HG03175 (cell line): ENCODE data around the gene REC8.

Source experiments
- ATAC-seq: cut with Tn5 transposase; IDR thresholded peaks from one replicate; pipeline ENCODE4 v1.9.1; 2021; ENCODE audit warnings: mild to moderate bottlenecking, moderate library complexity; ENCODE audit not compliant: unreplicated experiment

Gene REC8, protein sequence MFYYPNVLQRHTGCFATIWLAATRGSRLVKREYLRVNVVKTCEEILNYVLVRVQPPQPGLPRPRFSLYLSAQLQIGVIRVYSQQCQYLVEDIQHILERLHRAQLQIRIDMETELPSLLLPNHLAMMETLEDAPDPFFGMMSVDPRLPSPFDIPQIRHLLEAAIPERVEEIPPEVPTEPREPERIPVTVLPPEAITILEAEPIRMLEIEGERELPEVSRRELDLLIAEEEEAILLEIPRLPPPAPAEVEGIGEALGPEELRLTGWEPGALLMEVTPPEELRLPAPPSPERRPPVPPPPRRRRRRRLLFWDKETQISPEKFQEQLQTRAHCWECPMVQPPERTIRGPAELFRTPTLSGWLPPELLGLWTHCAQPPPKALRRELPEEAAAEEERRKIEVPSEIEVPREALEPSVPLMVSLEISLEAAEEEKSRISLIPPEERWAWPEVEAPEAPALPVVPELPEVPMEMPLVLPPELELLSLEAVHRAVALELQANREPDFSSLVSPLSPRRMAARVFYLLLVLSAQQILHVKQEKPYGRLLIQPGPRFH

DNA sequence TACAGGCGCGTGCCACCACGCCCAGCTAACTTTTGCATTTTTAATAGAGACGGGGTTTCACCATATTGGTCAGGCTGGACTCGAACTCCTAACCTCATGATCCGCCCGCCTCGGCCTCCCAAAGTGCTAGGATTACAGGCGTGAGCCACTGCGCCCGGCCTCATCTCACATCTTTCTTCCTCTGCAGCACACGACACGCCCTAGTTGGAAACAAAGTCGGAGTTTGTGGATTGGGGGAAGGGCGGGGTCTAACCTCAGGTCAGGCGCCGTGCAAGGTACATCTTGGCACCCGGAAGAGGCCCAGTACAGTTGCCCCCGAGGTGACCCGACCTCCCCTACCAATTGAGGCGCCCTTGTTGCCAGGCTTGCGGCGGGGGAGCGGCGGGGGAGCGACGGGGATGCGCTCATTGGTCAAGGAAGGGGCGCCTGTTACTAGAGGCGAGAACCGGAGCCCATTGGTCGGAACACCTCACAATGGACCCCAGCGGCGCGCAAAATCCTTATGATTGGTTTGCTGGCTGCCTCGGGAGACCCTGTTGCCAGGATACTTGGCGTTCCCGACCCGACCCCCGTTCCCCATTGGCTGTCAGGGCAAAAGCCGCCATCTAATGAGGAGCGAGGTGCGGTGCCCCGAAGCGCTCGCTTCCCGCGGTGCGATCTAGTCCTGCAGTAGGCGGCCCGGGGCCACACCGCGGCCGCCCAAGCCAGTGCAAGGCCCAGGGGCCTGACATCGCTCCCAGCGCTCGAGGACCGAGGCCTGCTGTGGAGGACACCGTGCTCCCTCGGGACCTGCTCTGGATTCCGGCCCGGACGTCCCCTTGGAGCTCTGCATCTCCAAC, at the start of gene REC8:
Gene REC8, plus strand, starts transcription at position 659 of the 839 bp plus-strand sequence. CDS start 473 bp downstream, outside the sequence.
- peak; percentile 91 for ATAC-seq

DNA sequence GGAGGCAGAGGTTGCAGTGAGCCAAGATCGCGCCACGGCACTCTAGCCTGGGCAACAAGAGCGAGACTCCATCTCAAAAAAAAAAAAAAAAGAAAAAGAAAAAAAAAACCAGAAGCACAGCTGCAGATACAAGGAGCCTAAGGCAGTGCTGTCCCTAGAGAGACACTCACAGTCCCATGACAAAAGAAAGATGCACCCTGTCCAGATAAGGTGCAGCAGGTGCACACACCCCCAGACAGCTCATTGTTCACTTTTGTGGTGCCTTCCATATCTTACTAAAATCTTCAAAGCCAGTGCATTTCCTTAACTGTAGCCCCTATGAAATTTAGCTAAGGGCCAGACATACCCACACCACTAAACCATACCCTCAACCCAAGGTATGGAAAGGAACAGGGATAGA, 49.5 kb upstream of the REC8 start:
- ATAC-seq = no peak

DNA sequence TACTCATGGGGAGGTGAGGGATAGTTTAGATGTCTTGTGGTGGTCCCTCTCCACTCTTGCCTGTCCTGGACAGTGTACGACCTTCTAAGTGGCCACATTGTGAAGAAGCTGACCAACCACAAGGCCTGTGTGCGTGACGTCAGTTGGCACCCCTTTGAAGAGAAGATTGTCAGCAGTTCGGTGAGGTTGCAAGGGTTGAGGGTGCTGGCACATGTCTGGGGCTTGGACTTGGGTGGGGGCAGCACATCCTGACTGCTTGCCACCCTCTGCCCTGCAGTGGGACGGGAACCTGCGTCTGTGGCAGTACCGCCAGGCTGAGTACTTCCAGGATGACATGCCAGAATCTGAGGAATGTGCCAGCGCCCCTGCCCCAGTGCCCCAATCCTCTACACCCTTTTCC, 49.0 kb upstream of the REC8 start:
- ATAC-seq = no peak

DNA sequence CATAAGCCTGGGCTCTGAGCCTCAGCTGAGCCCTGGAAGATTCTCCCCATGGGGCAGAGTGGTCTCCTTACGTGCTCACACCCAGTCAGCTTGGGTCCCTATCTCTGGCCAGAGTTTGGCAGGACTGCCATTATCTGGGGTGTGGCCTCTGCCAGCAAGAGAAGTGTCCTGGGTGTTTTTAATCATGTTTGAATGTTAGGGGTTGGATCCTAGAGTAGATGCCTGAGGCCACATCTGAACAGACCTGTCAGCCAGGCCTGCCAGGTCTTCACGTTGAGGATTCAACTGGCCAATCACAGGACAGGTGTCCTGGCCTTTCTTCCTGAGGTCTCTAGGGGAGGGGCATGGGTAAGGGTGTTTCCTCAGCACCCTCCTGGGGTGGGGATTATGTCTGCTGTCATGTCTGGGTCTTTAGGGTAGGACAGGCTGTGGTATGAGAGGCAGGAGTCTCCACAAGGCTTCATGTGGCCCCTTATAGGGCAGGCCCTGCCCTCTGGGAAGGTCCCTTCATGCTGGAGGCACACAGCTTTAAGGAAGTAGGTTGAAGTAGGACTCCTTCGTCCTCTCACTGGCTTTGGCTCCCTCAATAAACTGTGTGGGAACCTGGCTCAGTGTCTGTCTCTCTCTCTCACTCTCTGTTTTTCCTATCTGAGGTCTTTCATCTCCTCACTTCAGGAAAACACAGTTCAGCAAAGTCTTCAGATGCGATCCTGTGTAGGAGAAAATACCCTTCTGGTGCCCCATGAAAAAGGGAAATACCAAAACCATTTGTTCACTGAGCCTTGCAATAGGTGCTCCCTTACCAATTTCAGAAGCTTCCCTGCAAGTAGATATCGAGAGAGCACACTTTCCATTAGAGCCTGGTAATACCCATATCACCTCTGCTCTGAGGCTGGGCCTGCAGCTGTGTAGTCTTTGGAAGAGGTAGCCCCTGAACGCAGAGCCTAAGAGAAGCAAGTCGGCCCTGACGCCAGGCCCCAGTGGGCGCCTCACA, 48.2 kb upstream of the REC8 start:
- ATAC-seq = peak; percentile 53

DNA sequence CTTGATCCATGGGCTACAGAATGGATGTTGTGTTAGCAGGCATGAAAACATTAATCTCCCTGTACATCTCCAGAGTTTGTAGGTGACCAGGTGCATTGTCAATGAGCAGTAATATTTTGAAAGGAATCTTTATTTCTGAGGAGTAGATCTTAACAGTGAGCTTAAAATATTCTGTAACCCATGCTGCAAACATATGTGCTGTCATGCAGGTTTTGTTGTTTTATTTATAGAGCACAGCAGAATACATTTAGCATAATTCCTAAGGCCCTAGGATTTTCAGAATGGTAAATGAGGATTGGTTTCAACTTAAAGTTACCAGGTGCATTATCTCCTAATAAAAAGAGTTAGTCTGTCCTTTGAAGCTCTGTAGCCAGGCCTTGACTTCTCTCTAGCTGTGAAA, 44.9 kb upstream of the REC8 start:
- ATAC-seq = no peak

DNA sequence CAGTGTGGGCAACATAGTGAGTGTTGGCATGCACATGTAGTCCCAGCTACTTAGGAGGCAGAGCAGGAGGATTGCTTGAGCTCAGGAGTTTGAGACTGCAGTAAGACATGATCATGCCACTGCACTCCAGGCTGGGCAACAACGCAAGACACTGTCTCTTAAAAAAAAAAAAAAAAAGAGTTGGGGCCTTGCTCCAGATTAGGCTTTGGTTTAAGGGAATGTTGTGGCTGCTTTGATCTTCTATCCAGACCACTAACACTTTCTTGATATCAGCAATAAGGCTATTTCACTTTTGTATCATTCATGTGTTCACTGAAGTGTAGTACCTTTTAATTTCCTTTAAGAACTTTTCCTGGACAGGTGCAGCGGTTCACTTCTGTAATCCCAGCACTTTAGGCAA, 44.2 kb upstream of the REC8 start:
- no peak for ATAC-seq

DNA sequence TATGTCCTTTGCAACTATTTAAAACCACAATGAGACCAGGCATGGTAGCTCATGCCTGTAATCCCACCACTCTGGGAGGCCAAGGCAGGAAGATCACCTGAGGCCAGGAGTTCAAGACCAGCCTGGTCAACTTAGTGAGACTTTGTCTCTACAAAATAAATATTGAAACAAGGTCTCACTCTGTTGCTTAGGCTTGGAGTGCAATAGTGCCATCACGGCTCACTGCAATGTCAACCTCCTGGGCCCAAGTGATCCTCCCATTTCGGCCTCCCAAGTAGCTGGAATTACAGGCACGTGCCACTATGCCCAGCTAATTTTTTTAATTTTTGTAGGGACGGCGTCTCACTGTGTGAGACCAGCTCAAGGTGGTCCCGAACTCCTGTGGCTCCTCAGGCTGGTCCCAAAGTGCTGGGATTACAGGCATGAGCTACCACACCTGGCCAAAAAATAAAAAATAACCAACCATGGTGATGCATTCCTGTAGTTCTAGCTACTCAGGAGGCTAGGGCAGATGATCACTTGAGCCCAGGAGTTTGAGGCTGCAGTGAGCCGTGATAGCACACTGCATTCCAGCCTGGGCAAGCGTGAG, 42.4 kb upstream of the REC8 start:
- ATAC-seq = no peak

DNA sequence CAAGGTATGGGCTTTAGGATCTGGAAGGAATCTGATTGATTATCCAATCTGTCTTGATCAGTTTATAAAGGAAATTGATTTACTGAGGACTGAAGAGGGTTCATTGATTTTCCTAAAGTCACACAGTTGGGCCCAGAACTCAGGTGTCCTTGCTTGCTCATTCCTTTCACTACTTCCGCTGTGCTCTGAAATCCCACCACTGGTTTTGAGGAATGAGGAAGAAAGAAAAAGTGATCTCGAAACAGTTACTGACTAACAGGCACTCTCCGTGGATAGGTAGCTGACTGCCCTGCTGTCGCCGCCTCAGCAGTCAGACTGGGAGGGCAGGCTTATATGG, 41.5 kb upstream of the REC8 start, which contains the start of gene FITM1:
Gene FITM1, plus strand, starts transcription at position 280 of the 337 bp plus-strand sequence. CDS start 905 bp downstream, outside the sequence.
- ATAC-seq = no peak

DNA sequence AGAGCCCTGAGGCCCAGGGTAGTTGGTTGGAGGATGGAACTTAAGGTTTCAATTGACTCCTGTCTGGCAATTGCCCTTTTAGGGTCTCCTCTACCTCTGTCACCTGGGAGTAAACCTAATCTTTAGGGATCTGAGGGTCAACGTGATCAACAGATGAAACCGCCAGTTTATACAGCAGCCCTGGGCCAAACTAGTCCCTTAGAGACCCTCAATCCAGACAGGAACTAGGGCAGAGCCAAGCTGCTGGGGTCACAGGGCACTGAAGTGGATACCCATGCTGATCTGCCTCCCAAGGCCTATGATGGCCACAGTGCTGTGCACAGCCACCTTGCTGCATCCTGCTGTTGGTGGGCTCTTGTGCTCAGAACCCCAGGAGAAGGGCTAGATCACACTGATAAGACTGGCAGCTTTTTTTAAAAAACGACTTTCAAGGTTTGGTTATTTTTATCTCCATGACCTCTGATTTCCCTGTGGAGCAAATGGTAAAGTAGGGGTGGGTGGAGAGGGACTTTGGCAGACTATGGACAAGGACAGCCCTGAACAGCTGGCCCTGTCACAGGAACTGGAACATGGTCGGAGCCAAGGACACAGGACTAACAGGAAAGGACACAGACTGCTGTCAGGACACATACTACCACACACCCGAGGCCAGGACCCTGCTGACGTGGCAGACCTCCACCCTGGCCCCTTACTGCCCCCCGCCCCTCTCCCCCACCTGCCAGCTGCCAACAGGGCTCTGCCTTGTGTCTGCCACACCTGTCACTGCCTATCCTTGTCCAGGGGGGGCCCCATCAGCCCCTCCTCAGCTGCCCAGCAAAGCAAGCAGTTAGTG, 40.9 kb upstream of the REC8 start:
- ATAC-seq = no peak

DNA sequence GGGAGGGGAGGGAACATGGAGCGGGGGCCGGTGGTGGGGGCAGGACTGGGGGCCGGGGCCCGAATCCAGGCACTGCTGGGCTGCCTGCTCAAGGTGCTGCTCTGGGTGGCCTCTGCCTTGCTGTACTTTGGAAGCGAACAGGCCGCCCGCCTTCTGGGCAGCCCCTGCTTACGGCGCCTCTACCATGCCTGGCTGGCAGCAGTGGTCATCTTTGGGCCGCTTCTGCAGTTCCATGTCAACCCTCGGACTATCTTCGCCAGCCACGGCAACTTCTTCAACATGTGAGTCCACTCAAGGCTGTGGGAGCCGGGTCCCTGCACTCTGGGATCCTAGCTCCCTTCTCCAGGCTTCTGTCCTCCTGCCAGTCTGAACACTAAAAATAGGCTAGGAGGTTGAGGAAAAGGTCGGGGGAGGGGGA, 40.3 kb upstream of the REC8 start:
- ATAC-seq = no peak

DNA sequence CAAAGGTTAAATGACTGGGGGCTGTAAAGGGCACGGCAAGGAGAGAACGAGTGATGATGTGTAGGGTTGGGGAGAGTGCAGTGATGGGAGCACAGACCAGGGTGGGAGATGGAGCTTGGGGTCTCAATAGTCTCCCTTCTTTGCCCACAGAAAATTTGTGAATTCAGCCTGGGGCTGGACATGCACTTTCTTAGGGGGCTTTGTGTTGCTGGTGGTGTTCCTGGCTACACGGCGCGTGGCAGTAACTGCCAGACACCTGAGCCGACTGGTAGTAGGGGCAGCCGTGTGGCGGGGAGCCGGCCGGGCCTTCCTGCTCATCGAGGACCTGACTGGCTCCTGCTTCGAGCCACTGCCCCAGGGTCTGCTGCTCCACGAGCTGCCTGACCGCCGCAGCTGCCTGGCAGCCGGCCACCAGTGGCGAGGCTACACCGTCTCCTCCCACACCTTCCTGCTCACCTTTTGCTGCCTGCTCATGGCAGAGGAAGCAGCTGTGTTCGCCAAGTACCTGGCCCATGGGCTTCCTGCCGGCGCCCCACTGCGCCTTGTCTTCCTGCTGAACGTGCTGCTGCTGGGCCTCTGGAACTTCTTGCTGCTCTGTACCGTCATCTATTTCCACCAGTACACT, 39.7 kb upstream of the REC8 start:
- no peak for ATAC-seq

DNA sequence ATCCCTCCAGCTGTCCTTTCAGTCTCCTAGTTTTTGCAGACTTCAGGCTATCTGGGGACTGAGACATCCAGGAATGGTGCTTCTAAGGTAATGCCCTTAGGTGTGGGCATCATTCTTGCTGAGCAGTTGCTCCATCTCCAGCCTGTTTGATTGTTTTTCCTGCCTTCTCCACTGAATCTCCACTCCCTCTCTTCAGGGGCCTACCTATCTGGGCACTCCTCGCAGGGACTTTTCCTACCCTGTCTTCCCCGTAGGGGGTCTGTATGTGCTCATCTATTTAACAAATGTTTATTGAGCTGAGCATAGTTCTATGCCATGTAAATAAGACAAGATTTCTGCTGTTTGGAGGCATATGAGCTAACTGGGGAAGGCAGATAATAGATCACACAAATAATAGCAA, 38.9 kb upstream of the REC8 start:
- ATAC-seq = no peak

DNA sequence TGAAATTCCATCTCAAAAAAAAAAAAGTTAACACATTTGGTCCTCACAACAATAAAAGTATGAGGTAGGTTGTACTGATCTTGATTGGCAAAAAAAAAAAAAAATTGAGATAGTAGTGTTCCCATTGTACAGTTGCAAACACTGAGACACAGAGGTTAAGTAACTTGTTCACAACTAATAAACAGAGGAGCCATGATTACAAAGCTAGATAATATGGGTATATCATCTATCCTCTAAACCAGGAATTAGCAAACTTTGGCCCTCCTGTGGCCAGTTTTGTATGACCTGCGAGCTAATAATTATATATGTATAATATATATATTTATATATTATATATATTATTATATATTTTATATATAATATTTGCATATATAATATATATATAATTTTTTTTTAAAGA, 38.1 kb upstream of the REC8 start:
- ATAC-seq = no peak

DNA sequence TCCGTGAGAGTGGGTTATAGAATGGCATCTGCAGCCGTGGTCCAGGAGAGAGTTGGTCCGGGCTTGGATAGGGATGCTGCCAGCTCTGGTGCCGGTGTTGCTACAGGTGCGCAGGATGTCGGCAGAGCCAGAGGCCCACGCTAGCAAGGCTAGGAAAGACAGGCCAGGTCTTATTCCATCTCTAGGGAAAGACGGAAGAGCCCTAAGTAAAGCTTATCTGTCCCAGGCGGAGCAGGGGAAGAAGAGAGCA, 36.4 kb upstream of the REC8 start:
- no peak for ATAC-seq

DNA sequence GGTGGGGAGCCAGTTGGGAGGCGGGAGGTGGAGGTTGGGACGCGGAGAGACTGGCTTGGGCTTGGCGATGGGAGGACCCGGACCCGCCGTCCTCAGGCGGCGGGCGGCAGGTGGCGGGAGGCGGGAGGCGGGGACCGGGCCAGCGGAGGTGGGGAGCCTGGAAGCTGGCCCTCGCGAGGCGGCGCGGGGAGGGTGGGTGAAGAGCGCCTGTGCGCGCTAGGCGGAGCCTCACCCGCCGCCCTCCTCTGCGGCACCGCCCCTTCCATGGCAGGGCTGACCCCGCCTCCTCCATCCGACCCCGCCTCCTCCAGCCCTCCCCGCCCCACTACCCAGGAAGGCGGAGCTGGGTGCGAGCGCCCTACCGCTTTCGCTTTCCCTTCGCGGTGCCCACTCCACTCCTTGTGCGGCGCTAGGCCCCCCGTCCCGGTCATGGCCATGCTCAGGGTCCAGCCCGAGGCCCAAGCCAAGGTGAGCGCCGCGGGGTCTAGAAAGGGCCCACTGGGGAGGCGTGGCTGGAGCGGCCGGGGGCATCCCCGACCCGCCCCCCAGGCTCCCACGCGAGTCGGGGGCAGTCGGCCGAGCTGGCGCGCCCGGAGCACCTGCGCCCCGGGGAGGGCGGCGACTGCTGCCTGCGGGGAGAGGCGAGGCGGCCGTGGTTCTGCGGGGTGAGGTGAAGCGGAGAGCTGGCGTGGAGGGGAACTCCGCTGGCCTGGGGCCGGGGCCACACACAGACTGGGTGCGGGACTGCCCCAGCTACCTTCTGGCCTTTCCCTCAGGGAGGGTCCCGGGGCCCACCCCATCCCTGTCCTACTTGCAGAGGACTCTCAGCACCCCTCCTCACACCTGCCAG, 35.8 kb upstream of the REC8 start, which contains the start of gene PSME1:
Gene PSME1, plus strand, starts transcription at position 361 of the 850 bp plus-strand sequence. Its CDS starts 69 bp downstream, at position 430.
- peak; percentile 92 for ATAC-seq

DNA sequence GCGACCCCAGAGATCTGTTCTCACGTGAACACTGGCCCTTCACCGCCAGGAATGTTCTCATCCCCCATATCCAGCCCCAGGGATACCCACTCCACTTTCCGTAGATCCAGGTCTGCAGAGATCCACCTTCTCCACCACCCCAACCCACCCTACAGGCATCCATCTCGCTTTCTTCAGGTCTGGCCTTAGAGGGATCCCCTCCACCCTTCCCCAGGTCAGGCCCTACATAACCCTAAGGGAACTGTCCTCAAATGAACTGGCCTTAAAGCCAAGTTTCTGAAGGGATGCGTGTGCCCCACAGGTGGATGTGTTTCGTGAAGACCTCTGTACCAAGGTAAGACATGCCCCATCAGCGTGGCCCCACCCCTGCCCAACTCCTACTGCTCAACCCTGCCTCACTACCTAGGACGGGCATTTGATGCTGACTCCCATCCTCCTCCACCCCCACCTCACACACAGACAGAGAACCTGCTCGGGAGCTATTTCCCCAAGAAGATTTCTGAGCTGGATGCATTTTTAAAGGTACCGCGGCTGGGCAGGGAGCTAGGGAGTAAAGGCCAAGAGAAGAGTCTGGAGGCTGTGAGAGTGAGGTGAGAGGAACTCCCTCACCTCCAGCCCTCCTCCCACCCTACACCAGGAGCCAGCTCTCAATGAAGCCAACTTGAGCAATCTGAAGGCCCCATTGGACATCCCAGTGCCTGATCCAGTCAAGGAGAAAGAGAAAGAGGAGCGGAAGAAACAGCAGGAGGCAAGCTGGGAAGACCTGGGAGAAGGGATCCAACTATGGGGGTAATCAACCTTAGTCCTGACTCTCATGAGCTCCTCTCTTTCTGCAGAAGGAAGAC, 35.0 kb upstream of the REC8 start:
- ATAC-seq = no peak
